Keratinocyte (primary cell): ENCODE data around the gene TP53BP2. TPM values are rescaled to one million over a fixed set of nuclear protein-coding genes. Genes with fewer than 3 reads are reported as not detected.

Source experiments
- DNase-seq: peaks from one replicate; pipeline ENCODE4 v3.0.0-alpha.2; 2011; ENCODE audit warnings: low read depth, missing footprints, low spot score
- FAIRE-seq: peaks from 2 replicates; lab custom pipeline; 2011; peaks lifted over from hg19 to GRCh38; lab: Jason Lieb, UNC
- H2AFZ ChIP-seq: 2 replicates; pipeline ENCODE4 v1.6.0; 2012; ENCODE audit warnings: low read length, control low read depth, inconsistent platforms; ENCODE audit not compliant: control insufficient read depth
- H3K27ac ChIP-seq: 2 replicates; pipeline ENCODE4 v1.5.1; 2011; ENCODE audit warnings: low read length; ENCODE audit not compliant: control insufficient read depth, insufficient read depth
- H3K27me3 ChIP-seq: 3 replicates; pipeline ENCODE4 v1.6.0; 2011; ENCODE audit warnings: low read length; ENCODE audit not compliant: control insufficient read depth, insufficient read depth; ENCODE audit errors: extremely low read depth
- H3K36me3 ChIP-seq, 2 experiments: 2 replicates in 1 of 2; 3 replicates in 1 of 2; pipeline ENCODE4 v1.5.1; 2011; ENCODE audit warnings: low read length in 2 of 2, mild to moderate bottlenecking in 1 of 2; ENCODE audit not compliant: control insufficient read depth in 2 of 2, insufficient read depth in 2 of 2; ENCODE audit errors: extremely low read depth in 1 of 2
- H3K4me1 ChIP-seq: 3 replicates; pipeline ENCODE4 v1.5.1; 2011; ENCODE audit warnings: low read length; ENCODE audit not compliant: control insufficient read depth, insufficient read depth; ENCODE audit errors: extremely low read depth
- H3K4me2 ChIP-seq: 3 replicates; pipeline ENCODE4 v1.6.0; 2011; ENCODE audit warnings: low read depth, low read length; ENCODE audit not compliant: control insufficient read depth, insufficient read depth; ENCODE audit errors: extremely low read depth
- H3K4me3 ChIP-seq, 3 experiments: fragments of 200-600 bp in 1 of 3; sonication (generic) in 1 of 3; 2 replicates in 2 of 3; 3 replicates in 1 of 3; pipeline ENCODE4 v1.5.1; 2011 to 2016; ENCODE audit warnings: low read length in 3 of 3, mild to moderate bottlenecking in 3 of 3, control low read depth in 2 of 3, inconsistent platforms in 1 of 3, low read depth in 1 of 3, mixed read lengths in 1 of 3, mixed run types in 1 of 3, moderate library complexity in 1 of 3; ENCODE audit not compliant: control insufficient read depth in 2 of 3, insufficient read depth in 2 of 3; ENCODE audit errors: extremely low read depth in 1 of 3
- H3K79me2 ChIP-seq: 2 replicates; pipeline ENCODE4 v1.6.0; 2012; ENCODE audit warnings: low read length; ENCODE audit not compliant: control insufficient read depth, insufficient read depth
- H3K9ac ChIP-seq: 3 replicates; pipeline ENCODE4 v1.6.0; 2011; ENCODE audit warnings: low read length; ENCODE audit not compliant: control insufficient read depth, insufficient read depth; ENCODE audit errors: extremely low read depth
- H3K9me1 ChIP-seq: 3 replicates; pipeline ENCODE4 v1.6.0; 2011; ENCODE audit warnings: low read length; ENCODE audit not compliant: control insufficient read depth, insufficient read depth; ENCODE audit errors: extremely low read depth
- H3K9me3 ChIP-seq: 2 replicates; pipeline ENCODE4 v1.5.1; 2012; ENCODE audit warnings: low read depth, low read length; ENCODE audit not compliant: control insufficient read depth
- H4K20me1 ChIP-seq: 3 replicates; pipeline ENCODE4 v1.6.0; 2011; ENCODE audit warnings: low read length; ENCODE audit not compliant: control insufficient read depth, insufficient read depth; ENCODE audit errors: extremely low read depth
- EZH2 ChIP-seq: IDR thresholded peaks from one replicate; pipeline ENCODE4 v1.6.1; 2012; ENCODE audit warnings: inconsistent platforms, mild to moderate bottlenecking, low read length, moderate library complexity
- dilution Hi-C: fragments of 300-500 bp; cut with MboI; formaldehyde crosslinking; loops from one replicate; pipeline ENCODE4 v1.7.0; 2020; ENCODE audit warnings: low sequenced_read_pairs; ENCODE audit not compliant: extremely low pct_ligation_motif_present
- polyA plus RNA-seq, 5 experiments: library from polyadenylated mRNA; depleted of rRNA in 3 of 5; stranded (reverse) in 3 of 5; stranded (forward) in 1 of 5; unstranded in 1 of 5; fragments of >200 nt; gene quantifications; 1 replicate in 1 of 5; 2 replicates in 3 of 5; 3 replicates in 1 of 5; pipeline versions ENCODE4 v1.2.1 to v1.2.3, GENCODE V29; 2011 to 2012; ENCODE audit warnings: missing spikeins in 2 of 5, low read depth in 1 of 5, low replicate concordance in 1 of 5
- TF ChIP-seq, protein P1 (sequence below), 3 experiments: IDR thresholded peaks in 1 of 3; conservative IDR thresholded peaks in 1 of 3; optimal IDR thresholded peaks in 1 of 3; 2 replicates in 2 of 3; 3 replicates in 1 of 3; pipeline versions ENCODE3 to v1.5.1; 2011; ENCODE audit warnings: low read length in 3 of 3, mild to moderate bottlenecking in 3 of 3, moderate library complexity in 2 of 3, control low read depth in 1 of 3, inconsistent platforms in 1 of 3; ENCODE audit not compliant: insufficient read depth in 2 of 3; ENCODE audit errors: extremely low read depth in 1 of 3

TP53BP2 gene
- polyA plus RNA-seq, 1 donor (not counting 4 experiments of a cell fraction or from before 2014, with no cell fraction given), result 22.5 TPM

GRCh38 chr1:223838125-223838854, 7.5 kb downstream of the TP53BP2 start:
- peaks cover 4% of the 10 kb centered on the region for H4K20me1 ChIP-seq
- peaks cover 89% of the 10 kb centered on the region for H3K79me2 ChIP-seq
- peaks cover 23% of the 10 kb centered on the region for H3K4me1 ChIP-seq
- no peak for TF ChIP-seq EZH2
- TF ChIP-seq, protein P1, sequence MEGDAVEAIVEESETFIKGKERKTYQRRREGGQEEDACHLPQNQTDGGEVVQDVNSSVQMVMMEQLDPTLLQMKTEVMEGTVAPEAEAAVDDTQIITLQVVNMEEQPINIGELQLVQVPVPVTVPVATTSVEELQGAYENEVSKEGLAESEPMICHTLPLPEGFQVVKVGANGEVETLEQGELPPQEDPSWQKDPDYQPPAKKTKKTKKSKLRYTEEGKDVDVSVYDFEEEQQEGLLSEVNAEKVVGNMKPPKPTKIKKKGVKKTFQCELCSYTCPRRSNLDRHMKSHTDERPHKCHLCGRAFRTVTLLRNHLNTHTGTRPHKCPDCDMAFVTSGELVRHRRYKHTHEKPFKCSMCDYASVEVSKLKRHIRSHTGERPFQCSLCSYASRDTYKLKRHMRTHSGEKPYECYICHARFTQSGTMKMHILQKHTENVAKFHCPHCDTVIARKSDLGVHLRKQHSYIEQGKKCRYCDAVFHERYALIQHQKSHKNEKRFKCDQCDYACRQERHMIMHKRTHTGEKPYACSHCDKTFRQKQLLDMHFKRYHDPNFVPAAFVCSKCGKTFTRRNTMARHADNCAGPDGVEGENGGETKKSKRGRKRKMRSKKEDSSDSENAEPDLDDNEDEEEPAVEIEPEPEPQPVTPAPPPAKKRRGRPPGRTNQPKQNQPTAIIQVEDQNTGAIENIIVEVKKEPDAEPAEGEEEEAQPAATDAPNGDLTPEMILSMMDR (optimal IDR thresholded peaks at IDR 0.05 in 1 of 3, IDR thresholded peaks at IDR 0.05 in 1 of 3, conservative IDR thresholded peaks at IDR 0.05 in 1 of 3; ENCODE audit: extremely low read depth in 1 of 3, insufficient read depth in 2 of 3, low read length in 3 of 3), result no peak
- H3K4me3 ChIP-seq, result no peak overlapping the region
- DNase-seq (no peak), FAIRE-seq (no peak)
- H3K36me3 ChIP-seq, result peaks cover 0 to 2% of the 10 kb centered on the region in 2 experiments
- H3K4me2 ChIP-seq, result no peak overlapping the region
- H3K27ac ChIP-seq, result no peak overlapping the region
- no peaks in the 10 kb centered on the region for H3K27me3 ChIP-seq
- no peak overlapping the region for H3K9ac ChIP-seq
- dilution Hi-C loops, result no loop called here
- H3K9me3 ChIP-seq, result no peaks in the 10 kb centered on the region
- H2AFZ ChIP-seq, result no peak overlapping the region
- peaks cover 3% of the 10 kb centered on the region for H3K9me1 ChIP-seq

DNA sequence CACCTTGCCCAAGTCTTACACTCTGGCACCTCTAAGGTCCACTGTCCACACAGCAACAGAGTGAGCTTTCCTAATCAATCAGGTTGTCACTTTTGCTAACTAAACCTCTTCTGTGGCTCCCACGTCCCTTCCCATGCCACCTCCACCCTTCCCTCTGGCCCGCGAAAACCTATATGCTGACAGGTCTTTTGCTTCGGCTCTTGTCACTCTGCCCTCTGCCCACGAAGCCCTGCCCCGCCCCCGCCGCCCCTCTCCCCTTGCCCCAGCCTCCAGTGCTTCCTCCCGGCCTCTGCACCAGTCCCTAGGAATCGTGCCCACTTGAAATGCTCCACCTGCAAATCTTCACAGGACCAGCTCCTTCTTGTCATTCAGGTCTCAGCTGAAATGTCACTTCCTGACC, 8.1 kb downstream of the TP53BP2 start:
- H3K9me1 ChIP-seq, result peaks cover 3% of the 10 kb centered on the region
- no peaks in the 10 kb centered on the region for H3K9me3 ChIP-seq
- H3K4me3 ChIP-seq, result no peak overlapping the region
- peaks cover 4% of the 10 kb centered on the region for H4K20me1 ChIP-seq
- no peaks in the 10 kb centered on the region for H3K27me3 ChIP-seq
- dilution Hi-C loops, result no loop called here
- H3K9ac ChIP-seq, result no peak overlapping the region
- H3K4me2 ChIP-seq, result no peak overlapping the region
- no peak overlapping the region for H2AFZ ChIP-seq
- H3K79me2 ChIP-seq, result peaks cover 89% of the 10 kb centered on the region
- peaks cover 0 to 2% of the 10 kb centered on the region in 2 experiments for H3K36me3 ChIP-seq
- H3K4me1 ChIP-seq, result peaks cover 24% of the 10 kb centered on the region
- FAIRE-seq (no peak), DNase-seq (no peak)
- no peak for TF ChIP-seq EZH2
- TF ChIP-seq, protein P1 (optimal IDR thresholded peaks at IDR 0.05 in 1 of 3, IDR thresholded peaks at IDR 0.05 in 1 of 3, conservative IDR thresholded peaks at IDR 0.05 in 1 of 3; ENCODE audit: extremely low read depth in 1 of 3, insufficient read depth in 2 of 3, low read length in 3 of 3), result no peak
- H3K27ac ChIP-seq, result no peak overlapping the region
